HG03565 (cell line): ENCODE results near the gene KRTAP12-2.
"Not testable (repeated sequence)": the region's sequence is repeated elsewhere in the genome, so short reads cannot be mapped to it uniquely, and the experiment has no call there.

Source experiments
- ATAC-seq: cut with Tn5 transposase; IDR thresholded peaks from one replicate; pipeline ENCODE4 v1.9.1; 2021; ENCODE audit warnings: mild to moderate bottlenecking, moderate library complexity; ENCODE audit not compliant: unreplicated experiment

The KRTAP12-2 gene

DNA sequence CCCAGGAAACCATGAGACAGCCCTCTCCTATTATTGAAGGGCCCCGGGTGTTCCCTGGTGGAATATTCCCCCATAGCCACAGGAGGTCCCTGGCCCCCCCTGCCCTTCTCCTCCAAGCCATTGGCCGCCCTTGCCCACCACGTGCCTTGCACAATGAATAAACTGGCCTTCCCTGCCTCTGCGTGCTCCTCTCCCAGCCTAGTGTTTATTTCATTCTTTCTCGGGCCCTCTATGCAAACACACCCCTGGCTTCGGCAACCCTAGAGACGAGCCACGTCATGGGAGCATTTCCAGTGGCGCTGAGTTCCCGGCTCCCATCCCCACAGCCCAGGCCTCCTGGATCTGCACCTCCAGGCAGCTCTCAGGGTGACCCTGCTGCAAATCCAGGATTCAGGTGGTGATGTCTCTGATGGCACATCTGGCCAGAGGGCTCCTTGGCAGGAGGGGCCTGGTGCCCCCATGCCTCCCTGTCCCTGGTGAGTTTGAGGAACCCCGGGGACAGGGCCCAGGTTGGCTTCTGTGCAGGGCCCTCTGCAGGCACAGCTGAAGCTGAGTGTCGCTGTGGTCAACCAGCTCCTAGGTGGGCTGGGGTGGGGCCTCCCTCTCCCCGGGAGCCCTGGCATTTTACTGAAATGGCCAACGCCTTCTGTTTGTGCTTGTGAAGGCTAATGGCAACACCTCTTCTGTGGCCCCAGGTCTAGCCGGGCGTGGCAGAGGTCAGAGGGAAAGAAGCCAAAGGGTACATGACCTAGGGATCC, 36.4 kb upstream of the KRTAP12-2 start:
- ATAC-seq: no peak

GRCh38 chr21:44702111-44702972, 35.6 kb upstream of the KRTAP12-2 start:
- no peak for ATAC-seq

- ATAC-seq: no peak
These were observed 34.8 kb upstream of the KRTAP12-2 start for GRCh38 chr21:44701541-44701940.

DNA sequence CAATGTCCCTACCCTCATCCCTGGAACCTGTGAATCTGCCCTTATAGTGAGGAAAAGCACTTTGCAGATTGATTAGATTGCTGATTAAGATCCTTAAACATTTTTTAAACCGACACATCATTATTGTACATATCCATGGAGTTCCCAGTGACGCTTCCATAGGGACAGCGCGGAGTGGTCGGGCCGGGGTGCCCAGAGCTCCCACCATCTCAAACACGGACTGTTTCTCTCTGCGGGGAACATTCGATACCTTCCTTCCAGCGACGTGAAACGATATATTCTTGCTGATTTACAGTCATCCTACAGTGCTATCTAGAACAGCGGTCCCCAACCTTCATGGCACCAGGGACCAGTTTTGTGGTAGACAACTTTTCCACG, 34.3 kb upstream of the KRTAP12-2 start:
- ATAC-seq: no peak

- ATAC-seq: no peak
These were observed 33.6 kb upstream of the KRTAP12-2 start for GRCh38 chr21:44700101-44701022.

GRCh38 chr21:44699502-44700001, 32.8 kb upstream of the KRTAP12-2 start:
- no peak for ATAC-seq

GRCh38 chr21:44697811-44698734, 31.3 kb upstream of the KRTAP12-2 start:
- no peak for ATAC-seq

GRCh38 chr21:44697172-44697810, 30.6 kb upstream of the KRTAP12-2 start, which contains the start of gene KRTAP10-12:
KRTAP10-12 (plus strand) TSS chr21:44697172; CDS start chr21:44697202, 30 bp downstream.
- ATAC-seq: not testable (repeated sequence)

- ATAC-seq: no peak
These were observed 29.8 kb upstream of the KRTAP12-2 start for GRCh38 chr21:44696572-44696971.

DNA sequence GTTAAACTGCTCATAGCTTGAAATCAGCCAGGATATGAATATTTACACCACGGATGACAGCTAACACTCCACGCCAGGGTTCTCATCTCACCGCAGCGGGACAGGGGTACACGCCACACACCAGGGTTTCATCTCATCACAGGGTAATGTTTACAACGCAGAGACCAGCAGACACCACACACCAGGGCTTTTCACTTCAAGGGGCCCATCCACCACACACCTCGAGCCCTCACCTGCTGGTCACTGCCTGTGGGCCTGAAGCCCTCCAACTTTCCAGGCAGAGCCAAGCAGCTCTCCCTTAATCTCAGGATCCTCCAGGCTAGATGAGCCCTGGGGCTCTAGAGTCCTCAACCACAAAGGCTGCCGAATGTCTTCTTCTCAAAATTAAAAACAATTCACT, 28.9 kb upstream of the KRTAP12-2 start:
- ATAC-seq: no peak

DNA sequence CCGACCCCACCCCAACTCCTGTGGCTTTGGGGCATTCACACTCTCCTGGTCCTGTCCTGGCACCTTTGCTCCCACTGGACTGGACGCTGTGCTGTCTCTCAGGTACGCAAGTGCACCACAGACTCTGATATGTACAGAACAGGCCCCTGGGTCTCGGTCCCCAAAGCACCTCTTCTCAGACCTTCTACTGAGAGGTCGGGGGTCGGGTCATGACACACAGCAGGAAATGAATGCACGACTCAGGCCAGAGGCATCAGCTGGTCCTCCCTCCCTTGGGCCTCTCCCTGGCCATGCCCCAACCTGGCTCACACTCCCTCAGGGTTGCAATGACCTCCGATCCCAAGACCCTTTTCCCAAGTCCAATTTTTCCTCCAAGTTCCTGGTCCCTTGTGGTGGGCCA, 28.5 kb upstream of the KRTAP12-2 start:
- ATAC-seq: no peak

- no peak for ATAC-seq
These were observed 28.0 kb upstream of the KRTAP12-2 start for GRCh38 chr21:44694776-44695175.

DNA sequence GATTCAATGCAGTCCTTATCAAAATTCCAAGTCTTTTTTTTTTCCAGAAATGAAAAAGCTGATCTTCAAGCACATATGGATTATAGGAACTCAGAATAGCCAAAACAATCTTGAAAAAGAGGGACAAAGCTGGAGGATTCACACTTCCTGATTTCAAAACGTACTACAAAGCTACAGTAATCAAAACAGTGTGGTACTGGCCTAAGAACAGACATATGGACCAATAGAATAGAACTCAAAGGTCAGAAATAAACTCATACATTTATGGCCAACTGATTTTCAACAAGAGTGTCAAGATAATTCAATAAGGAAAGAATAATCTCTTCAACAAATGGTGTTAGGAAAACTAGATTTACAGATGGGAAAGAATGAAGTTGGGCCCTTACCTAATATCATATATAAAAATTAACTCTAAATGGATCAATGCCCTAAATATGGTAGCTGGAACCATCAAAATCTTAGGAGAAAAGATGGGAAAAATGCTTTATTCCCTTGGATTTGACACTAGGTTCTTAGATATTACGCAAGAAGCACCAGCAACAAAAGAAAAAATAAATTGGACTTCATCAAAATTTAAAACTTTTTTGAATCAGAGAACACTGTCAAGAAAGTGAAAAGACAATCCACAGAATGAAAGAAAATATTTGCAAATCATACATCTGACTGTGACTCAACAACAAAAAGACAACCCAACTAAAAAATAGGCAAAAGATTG, 26.2 kb upstream of the KRTAP12-2 start:
- ATAC-seq: no peak

GRCh38 chr21:44691686-44692085, 25.0 kb upstream of the KRTAP12-2 start:
- ATAC-seq: no peak

DNA sequence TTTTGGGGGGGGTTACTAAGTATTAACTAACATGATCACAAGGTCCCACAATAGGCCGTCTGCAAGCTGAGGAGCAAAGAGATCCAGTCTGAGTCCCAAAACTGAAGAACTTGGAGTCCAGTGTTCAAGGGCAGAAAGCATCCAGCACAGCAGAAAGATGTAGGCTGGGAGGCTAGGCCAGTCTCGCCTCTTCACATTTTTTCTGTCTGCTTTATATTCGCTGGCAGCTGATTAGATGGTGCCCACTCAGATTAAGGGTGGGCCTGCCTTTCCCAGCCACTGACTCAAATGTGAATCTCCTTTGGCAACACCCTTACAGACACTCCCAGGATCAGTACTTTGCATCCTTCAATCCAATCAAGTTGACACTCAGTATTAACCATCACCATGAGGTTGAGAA, 23.0 kb upstream of the KRTAP12-2 start:
- ATAC-seq: not testable (repeated sequence)

GRCh38 chr21:44687671-44688070, 20.9 kb upstream of the KRTAP12-2 start:
- ATAC-seq: no peak

DNA sequence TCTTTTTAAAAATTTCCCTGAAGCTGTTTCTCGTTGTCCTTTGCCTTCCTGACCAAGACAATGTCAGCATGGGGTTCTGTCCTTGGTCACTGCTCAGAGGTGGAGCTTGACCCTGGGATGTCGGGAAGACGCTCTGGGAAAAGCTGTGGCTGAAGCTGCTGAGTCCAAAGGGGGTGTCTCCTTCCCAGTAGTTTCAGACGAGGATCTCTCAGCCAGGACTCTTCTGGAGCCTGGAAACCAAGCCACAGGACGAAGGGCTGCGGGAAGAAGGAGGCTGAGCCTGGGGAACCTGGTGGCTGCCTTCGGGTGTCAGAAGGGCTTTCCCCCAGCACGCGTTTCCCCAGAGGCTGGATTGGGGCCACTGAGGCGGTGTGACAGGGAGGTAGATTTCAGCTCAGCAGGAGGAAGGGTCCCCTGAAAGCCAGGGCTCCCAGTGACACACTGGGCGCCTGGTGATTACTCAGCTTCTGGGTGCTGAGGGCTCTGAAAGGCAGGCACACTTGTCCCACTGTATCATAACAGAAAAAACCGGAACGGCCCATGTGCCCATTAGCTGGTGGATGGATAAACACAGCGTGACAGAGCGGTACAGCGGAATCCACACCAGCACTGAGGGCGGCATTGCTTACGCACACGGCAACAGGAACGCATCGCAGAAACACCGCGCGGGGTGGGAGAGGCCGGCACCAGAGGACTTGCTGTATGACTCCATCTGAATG, 20.3 kb upstream of the KRTAP12-2 start:
- no peak for ATAC-seq
